CD4-positive, alpha-beta T cell treated with Interleukin-1 beta for 1 hour (primary cell): ENCODE data around the gene BIRC2.
"Not testable (repeated sequence)": the region's sequence is repeated elsewhere in the genome, so short reads cannot be mapped to it uniquely, and the experiment has no call there.

Source experiments
- DNase-seq, 2 donors: peaks; one replicate each; pipeline ENCODE4 v3.0.0-alpha.2; 2020 to 2022

BIRC2 gene

DNA sequence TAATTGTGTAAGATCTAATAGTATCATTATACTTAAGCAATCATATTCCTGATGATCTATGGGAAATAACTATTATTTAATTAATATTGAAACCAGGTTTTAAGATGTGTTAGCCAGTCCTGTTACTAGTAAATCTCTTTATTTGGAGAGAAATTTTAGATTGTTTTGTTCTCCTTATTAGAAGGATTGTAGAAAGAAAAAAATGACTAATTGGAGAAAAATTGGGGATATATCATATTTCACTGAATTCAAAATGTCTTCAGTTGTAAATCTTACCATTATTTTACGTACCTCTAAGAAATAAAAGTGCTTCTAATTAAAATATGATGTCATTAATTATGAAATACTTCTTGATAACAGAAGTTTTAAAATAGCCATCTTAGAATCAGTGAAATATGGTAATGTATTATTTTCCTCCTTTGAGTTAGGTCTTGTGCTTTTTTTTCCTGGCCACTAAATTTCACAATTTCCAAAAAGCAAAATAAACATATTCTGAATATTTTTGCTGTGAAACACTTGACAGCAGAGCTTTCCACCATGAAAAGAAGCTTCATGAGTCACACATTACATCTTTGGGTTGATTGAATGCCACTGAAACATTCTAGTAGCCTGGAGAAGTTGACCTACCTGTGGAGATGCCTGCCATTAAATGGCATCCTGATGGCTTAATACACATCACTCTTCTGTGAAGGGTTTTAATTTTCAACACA is 23.3 kb upstream of the BIRC2 start:
- DNase-seq, result no peak

DNA sequence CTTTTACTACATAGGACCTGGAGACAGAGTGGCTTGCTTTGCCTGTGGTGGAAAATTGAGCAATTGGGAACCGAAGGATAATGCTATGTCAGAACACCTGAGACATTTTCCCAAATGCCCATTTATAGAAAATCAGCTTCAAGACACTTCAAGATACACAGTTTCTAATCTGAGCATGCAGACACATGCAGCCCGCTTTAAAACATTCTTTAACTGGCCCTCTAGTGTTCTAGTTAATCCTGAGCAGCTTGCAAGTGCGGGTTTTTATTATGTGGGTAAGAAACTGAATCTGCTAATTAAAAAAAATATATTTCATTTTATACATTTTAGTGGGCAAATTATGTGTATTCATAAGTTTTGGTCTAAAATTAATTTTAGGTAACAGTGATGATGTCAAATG is 21.9 kb upstream of the BIRC2 start:
- DNase-seq, result no peak

DNA sequence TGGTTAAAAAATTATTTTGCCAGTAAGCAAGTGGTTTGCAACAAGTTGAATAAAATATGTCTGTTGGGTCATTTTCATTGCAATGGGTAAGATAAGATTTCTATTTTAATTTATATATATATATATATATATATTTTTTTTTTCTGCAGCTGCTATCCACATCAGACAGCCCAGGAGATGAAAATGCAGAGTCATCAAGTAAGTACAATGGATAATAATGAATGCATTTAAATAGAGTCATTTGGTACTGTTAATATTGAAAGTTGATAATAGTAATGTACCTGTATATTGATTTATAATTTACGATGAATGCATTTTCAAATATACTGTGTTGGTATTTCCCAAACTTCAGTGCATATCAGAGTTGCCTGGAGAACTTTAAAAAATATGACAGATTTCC is 18.3 kb upstream of the BIRC2 start:
- DNase-seq, result no peak

DNA sequence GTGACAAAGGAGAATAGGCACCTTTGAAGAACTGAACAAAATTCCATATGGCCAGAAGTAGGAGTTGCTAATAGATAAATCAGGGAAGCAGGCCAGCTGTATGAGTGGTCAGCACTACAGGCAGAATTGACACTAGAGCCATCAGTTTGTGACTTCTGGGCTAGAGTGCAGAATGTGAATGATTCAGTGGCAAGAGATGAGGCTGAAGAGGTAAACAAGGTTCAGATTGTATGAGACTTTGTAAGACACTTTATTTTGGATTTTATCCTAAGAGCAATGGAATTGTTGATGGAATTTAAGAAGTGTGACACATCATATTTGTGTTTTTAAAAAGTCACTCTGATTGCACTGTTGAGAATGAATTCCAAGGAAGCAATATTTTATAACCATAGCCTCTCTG is 16.8 kb upstream of the BIRC2 start:
- DNase-seq, result no peak

DNA sequence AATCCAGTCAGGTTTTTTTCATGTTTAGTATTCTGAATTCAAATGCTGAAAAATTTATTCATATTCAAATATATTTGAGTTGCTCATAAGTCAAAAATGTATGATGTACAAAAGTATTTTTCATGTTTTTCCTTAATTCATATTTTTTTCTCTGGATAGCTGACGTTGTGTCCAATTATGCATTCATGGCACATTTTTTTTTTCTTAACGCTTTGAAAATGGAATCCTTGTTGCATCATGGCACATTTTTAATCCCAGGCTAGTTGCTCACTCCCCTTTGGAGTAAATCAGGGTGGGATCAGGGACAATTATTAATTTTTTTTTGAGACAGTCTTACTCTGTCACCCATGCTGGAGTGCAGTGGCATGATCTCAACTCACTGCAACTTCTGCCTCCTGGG is 15.7 kb upstream of the BIRC2 start:
- DNase-seq, result no peak

DNA sequence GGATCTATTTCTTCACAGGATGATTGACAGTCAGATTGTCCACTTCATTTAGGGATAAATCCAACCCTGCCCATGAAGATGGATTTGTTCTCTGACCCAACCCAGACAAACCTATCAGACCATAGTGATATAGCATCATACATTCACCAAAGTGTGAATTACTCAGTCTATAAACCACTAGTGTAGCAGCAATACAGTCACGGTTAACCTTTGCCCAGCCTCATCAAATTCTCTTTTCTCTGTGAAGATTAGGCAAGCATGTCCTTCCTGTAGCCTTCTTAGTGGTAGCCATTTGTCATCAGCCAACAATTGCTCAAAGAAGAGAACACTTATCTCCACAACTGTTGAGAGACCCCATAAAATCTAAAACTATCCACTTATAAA is 14.4 kb upstream of the BIRC2 start:
- no peak for DNase-seq

DNA sequence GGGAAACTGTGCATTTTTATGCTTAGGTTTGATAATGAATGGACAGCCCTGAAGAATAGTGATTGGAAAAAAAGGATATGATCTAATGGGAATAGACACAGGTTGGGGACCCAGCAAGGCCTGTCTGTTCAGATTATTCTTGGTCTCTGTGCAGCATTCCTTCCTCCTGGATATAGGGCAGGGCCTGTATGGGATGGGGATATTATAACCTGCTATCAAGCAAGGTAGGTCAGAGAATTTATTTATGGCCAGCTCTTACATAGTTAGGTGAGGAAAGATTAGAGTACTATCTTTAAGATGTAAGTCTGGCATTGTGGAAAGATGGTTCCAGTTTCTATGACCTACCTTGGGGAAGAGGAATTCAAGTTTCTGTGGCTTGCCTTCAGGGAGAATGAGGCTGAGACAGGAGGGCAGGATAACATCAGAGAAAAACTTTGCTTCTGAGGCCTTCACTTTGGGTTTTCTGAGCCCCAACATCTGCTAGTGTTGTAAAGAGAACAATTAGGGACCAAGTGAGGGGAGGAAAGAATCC is 8.5 kb upstream of the BIRC2 start:
- DNase-seq, result no peak

DNA sequence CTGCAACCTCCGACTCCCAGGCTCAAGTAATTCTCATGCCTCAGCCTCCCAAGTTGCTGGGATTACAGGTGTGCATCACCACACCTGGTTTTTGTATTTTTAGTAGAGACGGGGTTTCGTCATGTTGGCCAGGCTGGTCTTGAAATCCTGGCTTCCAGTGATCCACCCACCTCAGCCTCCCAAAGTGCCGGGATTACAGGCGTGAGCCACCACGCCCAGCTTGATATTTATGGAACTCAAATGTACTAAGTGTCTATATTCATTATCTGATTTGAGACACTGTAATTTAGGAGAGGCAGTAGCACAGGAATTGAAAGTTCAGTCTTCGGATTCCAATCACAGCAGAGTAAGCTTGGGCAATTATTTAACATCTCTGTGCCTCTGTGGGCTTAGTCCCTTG is 5.7 kb upstream of the BIRC2 start:
- not testable (repeated sequence) for DNase-seq

DNA sequence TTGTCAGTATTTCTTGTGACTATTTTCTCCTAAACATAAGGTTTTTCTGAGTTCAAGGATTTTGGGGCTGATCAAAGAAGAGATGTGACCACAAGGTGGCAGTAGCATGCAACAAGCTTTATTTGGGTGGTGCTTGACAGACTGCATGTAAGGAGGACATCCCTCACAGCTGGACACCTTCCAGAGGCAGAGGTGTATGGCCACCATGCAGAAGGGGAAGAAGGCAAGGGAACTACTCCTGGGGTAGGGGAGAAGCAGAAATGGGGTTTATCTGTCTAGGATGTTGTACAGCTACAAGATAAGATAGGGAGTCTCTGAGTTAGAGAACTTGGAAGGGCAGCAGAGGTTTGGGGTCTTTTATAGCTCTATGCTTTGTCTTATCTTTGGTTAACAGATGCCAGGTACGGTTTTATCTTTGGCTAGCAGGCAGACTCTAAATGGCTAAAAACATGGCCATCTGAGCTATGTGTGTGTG is 5.1 kb upstream of the BIRC2 start:
- peak; percentile 74 to 81 for DNase-seq

DNA sequence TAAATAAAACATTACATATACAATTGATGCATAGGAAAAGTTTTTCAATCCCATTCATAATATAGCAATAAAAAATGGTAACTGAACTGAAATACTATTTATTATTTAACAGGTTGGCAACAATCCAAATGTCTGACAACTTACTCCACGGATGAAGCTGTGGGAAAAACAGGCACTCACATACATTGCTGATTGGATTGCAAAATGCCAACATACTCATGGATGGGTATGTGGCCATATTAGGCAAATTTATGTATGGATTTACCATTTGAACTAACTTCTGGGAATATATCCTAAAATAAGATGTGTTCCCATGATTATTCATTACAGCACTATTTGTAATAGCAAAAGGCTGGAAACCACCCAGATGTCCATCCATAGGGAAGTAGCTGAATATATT is 3.2 kb upstream of the BIRC2 start:
- DNase-seq, result no peak

DNA sequence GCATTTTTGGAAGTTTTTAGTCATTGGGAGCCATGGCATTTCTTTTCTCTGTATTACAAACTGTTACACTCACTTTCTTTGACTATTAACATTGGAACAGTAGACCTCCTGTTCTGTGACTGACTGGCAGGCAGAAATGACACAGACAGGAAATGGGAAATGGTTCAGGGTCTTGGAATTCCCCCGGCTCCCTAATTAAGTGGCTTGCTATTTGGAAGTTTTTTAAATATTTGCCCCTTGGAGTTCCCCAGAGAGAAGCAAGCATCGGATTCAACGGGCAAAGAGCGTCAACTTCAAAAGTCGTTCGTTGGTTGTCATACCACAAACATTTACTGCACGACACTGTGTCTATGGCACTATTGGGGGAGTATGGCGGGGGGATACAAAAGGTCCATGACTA is 1.1 kb upstream of the BIRC2 start:
- peak; percentile 25 to 46 for DNase-seq

DNA sequence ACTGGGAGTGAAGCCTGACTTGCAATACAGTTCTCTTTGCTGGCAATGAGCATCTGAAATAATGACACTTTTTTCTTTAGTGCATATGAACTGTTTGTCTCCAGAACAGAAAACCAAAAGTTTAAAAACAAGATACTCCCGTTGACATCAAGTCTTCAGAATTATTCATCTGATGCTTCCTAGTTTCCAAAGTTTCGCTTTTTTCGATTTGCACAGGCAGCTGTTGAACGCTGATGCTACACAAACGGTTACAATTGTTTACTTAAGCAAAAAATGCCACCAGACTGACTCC is 612 bp upstream of the BIRC2 start:
- no peak for DNase-seq

DNA sequence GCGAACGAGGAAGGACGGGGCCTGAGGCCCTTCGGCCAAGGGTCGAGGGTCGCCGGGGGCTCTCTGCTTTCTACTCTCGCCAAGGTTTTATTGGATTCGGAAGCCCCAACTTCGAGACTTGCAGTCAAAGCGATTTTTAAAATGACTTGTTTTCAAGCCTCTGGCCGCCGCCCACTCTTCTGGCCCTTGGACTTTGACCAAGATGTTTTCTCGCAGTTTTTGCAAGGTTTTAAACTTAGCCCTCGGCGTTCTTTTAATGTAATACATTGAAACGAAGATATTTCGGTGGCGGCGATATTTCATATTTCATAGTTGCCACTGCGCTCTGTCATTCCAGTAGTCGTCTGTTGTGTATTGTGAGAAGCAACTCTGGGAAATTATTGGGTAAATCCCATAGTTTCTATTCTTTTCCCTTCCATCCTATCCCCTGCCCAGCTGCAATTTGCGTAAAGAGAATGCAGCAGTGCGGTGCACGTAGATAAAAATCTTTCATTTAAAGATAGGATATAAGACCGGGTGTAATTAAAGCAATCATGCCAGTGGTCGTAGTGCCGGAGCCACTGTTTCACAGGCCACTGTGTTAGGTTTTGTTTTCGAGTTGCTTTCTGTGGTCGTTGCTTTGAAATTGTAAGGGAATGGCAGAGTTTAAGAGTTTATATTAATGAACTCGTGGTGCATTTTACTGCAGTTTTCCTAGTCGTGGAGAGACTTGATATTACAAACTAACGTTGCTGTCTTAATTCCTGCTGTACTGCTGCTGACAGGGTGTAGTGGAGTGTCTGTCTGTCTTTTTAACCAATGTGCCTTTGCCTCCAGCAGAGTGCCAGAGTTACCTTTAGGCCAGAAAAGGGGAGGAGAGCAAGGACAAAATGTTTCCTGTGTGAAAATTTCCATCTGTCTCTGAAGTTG is 702 bp downstream of the BIRC2 start:
- DNase-seq, result peak in 1 of 2 donors; percentile 48

DNA sequence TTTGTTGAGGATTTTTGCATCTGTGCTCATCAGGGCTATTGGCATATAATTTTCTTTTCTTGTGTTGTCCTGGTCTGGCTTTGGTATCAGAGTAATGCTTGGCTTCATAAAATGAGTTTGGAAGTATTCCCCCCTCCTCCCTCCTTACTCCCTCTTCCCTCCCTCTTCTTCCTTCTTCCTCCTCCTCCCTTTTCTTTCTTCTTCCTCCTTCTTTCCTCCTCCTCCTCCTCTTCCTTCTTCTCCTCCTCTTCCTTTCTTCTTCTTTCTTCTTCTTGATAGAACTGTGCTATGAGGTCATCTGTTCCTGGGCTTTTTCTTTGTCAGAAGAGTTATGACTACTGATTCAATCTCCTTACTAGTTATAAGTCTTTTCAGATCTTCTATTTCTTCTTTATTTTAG is 10.1 kb downstream of the BIRC2 start:
- no peak for DNase-seq

DNA sequence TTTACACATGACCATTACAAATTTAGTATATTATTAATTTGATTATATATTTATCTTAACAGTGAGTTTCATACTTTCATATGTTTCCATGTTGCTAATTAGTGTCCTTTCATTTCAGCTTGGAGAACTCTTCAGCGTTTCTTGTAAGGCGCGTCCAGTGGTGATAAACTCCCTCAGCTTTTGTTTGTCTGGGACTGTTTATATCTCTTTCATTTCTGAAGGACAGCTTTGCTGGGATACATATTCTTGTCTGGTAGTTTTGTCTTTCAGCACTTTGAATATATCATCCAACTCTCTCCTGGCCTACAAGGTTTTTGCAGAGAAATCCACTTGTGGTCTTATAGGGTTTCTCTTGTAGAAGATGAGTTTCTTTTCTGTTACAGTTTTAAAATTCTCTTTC is 12.4 kb downstream of the BIRC2 start:
- DNase-seq, result no peak

DNA sequence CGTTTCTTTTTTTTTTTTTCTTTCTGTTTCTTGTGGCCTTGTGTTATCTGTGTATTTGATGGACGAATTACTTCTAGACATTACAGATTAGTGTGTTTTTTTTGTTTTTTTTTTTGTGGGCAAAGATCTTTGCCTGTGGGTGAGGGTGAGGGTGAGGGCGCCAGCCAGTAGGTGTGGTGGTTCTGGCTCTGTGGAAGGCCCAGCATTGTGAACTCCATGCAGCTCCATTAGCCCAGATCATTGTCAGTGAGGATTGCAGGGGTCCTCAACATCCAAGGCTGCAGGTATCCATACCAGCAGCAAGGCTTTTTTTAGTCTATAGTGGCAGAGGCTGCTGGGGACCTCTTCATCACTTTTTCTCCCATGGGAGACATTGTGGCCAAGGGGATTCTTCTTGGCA is 13.7 kb downstream of the BIRC2 start:
- DNase-seq, result peak; percentile 26 to 31

DNA sequence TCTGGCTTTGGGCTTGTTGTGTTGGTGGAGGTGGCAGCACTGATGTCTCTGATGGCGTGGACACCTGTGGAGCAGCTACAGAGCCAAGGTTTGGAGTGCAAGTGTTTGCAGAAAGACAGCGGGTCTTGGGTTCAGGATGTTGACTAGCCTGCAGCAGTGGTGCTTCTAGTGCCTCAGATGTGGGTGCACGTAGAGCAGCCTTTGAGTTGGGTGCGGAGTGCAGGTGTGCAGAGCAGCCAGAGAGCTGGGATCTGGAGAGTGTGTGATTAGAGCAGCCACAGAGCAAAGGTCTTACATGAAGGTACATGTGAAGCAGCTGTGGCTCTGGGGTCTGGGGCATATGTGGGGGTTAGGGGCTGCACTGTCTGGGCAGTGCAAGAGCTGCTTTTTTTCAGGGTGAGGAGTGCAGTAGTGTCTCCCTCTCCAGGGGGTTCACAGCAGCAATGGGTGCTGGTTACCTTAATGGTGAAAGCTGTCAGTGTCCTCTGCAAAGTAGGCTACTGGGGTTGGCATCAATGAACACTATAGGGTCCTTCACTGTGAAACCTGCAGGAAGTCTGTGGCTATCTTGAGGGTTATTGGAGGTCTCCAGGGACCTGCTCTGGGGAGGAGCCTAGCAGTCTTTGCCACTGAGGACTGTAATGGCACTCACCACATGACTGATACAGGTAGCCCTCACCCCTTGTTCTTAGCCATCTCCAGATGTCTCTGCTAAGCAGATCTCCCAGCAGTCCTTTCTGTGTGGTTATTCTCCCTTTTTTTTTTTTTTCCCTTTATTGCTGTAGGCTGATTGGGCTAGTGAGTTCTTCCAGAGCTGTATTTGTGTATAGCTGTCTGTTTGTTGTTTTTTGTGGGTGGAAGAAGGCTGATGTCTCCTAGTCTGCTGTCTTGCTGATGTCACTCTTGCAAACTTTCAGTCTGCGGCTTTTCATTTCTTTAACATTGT is 14.3 kb downstream of the BIRC2 start:
- peak; percentile 46 to 63 for DNase-seq

DNA sequence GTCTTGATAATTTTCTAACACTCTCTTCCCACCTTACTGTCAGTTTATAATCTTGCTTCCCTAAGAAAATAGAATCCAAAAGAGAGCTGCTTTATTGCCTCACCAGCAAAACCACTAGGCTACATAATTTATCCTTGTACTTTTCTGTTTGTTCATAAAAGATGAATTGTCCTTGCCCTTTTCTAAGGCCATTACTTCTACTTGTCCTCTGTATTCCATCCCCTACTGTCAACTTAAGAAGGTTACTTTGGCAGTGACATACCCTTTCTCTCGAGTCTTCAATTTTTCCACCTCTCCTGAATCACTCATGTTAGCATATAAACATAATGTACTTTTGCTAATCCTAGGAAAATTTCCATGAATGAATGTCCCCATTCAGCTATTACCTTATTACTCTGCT is 18.0 kb downstream of the BIRC2 start:
- no peak for DNase-seq

DNA sequence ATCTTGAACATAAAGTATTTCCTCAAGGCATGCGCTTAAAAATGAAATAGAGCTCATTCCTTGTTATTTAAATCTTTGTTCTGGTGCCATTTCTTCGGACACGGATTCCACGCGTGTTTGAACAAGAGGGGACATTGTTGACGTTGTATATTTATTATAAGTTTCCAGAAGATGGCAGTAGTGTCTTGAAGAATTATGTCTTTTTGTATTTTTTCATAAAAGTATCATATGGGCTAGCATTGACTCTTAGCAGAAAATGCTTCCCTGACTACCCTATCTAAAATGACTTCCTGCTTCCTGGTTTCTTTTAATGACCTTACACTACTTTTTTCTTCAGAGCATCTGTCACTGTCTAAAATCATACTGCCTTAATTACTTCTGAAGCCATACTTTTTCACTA is 20.4 kb downstream of the BIRC2 start:
- peak in 1 of 2 donors; percentile 39 for DNase-seq

DNA sequence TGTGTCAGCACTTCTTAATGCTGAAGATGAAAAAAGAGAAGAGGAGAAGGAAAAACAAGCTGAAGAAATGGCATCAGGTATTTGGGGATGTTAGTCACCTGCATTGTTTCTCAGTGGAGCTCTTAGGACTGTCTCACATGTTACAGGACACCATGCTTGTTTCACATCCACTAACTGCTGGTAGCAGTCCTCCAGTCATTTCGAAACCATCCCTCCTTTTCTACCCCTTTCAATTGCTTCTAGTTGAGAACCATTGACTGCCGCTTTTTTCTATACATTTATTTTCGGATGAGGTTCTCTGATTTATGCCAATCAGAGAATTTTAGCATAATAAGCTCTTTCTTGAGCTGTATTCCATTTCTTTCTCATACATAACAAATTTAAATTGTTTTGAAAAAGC is 21.5 kb downstream of the BIRC2 start:
- DNase-seq, result no peak

DNA sequence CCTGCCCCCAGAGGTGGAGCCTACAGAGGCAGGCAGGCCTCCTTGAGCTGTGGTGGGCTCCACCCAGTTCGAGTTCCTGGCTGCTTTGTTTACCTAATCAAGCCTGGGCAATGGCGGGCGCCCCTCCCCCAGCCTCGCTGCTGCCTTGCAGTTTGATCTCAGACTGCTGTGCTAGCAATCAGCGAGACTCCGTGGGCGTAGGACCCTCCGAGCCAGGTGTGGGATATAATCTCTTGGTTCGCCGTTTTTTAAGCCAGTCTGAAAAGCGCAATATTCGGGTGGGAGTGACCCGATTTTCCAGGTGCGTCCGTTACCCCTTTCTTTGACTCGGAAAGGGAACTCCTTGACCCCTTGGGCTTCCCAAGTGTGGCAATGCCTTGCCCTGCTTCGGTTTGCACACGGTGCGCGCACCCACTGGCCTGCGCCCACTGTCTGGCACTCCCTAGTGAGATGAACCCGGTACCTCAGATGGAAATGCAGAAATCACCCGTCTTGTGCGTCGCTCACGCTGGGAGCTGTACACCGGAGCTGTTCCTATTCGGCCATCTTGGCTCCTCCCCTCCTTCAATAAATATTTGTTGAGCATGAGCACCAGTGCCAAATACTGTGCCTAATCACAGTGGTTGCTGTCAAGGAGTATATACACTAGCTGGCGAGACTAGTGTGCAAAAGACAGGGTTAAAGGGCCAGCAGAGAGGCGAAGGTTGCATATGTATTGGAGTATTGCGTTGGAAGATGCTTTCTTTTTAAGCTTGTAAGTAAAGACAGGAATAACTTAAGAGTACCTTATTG is 27.8 kb downstream of the BIRC2 start:
- not testable (repeated sequence) for DNase-seq

DNA sequence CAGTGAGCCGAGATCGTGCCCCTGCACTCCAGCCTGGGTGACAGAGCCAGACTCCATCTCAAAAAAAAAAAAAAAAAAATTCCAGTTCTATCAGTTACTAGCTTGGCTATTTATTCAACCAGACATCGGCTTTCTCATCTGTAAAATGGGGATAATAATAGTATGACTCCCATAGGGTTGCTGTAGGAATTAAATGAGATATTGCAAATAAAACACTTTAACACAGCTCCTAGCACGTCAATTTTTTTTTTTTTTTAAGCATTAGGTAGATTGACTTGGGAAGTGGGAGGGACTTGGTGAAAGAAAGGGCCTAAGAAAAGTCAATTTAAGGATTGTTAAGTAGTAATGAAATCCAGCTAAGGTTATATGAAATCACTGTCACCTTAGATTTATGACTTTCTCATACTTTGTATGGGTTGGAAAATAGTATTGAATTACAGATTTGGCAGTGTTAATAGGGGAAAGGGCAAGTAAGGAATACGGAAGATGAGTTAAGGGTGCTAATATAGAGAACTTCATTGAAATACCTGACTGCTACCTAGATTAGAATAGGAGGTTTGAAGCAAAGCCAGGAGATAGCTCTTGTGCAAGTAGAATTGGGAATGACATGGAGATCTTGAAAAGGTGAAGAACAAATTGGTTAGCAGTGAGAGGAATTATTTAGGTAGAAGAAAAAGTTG is 28.8 kb downstream of the BIRC2 start:
- DNase-seq, result no peak
